ELR (cell line): Measurements from ENCODE around the gene WDR70.
"Not testable (repeated sequence)": the region's sequence is repeated elsewhere in the genome, so short reads cannot be mapped to it uniquely, and the experiment has no call there.

Experiments
- DNase-seq: peaks from one replicate; pipeline ENCODE4 v3.0.0-alpha.2; 2015; ENCODE audit warnings: low read depth

WDR70 gene

GRCh38 chr5:37379100-37379628 lies at the start of gene WDR70:
TSS of gene WDR70 (plus strand) at chr5:37379318. CDS start at chr5:37379368, 50 bp downstream.
- peak; percentile 91 for DNase-seq

GRCh38 chr5:37334754-37335153 lies 44.4 kb upstream of the WDR70 start:
- DNase-seq: not testable (repeated sequence)

- not testable (repeated sequence) for DNase-seq
Observed at GRCh38 chr5:37342741-37343140, 36.4 kb upstream of the WDR70 start.

GRCh38 chr5:37355161-37355560 lies 24.0 kb upstream of the WDR70 start:
- no peak for DNase-seq

GRCh38 chr5:37370550-37370863 lies 8.6 kb upstream of the WDR70 start:
- DNase-seq: peak; percentile 8

- peak; percentile 99 for DNase-seq
Observed at GRCh38 chr5:37370864-37371726, 8.0 kb upstream of the WDR70 start, which contains the start of gene NUP155. TSS of gene NUP155 (minus strand) at chr5:37371106. CDS start at chr5:37370977, 129 bp downstream.

- no peak for DNase-seq
Observed at GRCh38 chr5:37375091-37375490, 4.0 kb upstream of the WDR70 start.

GRCh38 chr5:37378066-37378465 lies 1.1 kb upstream of the WDR70 start:
- DNase-seq: not testable (repeated sequence)

- DNase-seq: no peak
Observed at GRCh38 chr5:37391591-37391990, 12.5 kb downstream of the WDR70 start.

- DNase-seq: no peak
Observed at GRCh38 chr5:37396352-37396751, 17.2 kb downstream of the WDR70 start.

GRCh38 chr5:37400501-37400900 lies 21.4 kb downstream of the WDR70 start:
- peak; percentile 67 for DNase-seq

GRCh38 chr5:37412515-37412914 lies 33.4 kb downstream of the WDR70 start:
- no peak for DNase-seq

GRCh38 chr5:37415456-37415855 lies 36.3 kb downstream of the WDR70 start:
- not testable (repeated sequence) for DNase-seq

GRCh38 chr5:37417347-37417746 lies 38.2 kb downstream of the WDR70 start:
- DNase-seq: no peak

GRCh38 chr5:37424441-37424840 lies 45.3 kb downstream of the WDR70 start:
- no peak for DNase-seq

GRCh38 chr5:37428044-37428443 lies 48.9 kb downstream of the WDR70 start:
- DNase-seq: no peak

GRCh38 chr5:37435261-37435660 lies 56.1 kb downstream of the WDR70 start:
- DNase-seq: peak; percentile 24

- no peak for DNase-seq
Observed at GRCh38 chr5:37436146-37436934, 57.2 kb downstream of the WDR70 start.

- DNase-seq: no peak
Observed at GRCh38 chr5:37437711-37438110, 58.6 kb downstream of the WDR70 start.

GRCh38 chr5:37445783-37446182 lies 66.7 kb downstream of the WDR70 start:
- not testable (repeated sequence) for DNase-seq

- peak; percentile 15 for DNase-seq
Observed at GRCh38 chr5:37448941-37449340, 69.8 kb downstream of the WDR70 start.

- not testable (repeated sequence) for DNase-seq
Observed at GRCh38 chr5:37451991-37452390, 72.9 kb downstream of the WDR70 start.

- not testable (repeated sequence) for DNase-seq
Observed at GRCh38 chr5:37453252-37453651, 74.1 kb downstream of the WDR70 start.
